GM18498 (cell line): Measurements from ENCODE around the gene IDE.
"Not testable (repeated sequence)": the region's sequence is repeated elsewhere in the genome, so short reads cannot be mapped to it uniquely, and the experiment has no call there.

Experiments used
- ATAC-seq: cut with Tn5 transposase; IDR thresholded peaks from one replicate; pipeline ENCODE4 v1.9.1; 2021; ENCODE audit warnings: mild to moderate bottlenecking, moderate library complexity; ENCODE audit not compliant: unreplicated experiment

IDE gene

DNA sequence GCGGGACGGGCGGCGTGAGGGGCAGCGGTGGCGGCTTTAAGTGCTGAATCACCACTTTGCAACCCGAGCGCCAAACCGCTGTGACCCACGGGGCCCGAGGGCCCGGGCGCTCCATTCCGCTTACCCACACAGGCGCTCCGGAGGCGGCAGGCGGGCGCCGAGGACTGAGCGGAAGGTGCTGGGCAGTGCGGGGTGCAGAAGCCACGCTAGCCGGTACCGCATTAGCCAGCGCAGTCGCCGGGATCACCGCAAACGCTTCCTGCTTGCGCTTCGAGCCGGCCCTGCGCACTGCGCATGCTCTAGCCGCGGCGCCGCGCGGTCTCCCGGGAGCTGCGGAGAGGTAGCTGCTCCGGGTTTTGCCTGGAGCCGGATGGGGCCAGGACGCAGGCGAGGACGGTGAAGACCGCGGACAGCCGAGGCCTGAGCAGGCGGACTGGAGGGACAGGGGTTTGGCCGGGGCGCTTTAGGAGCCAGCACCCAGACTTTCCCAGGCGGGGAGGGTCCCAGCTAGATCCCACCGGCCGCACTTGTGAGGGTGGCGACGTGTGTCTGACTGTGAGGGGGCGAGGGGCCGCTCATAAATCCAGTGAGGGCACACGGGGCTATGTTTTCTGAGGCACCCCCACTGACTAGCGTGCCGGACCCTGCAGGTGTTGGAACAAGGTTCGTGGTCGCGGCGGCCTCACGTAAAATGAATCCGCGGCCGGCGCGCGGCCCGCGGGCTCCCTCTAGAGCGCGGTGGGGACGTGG is at the start of gene IDE:
IDE (minus strand) TSS at position 296 of the 750 bp plus-strand sequence; CDS start at position 222, 74 bp downstream.
- peak; percentile 73 for ATAC-seq

DNA sequence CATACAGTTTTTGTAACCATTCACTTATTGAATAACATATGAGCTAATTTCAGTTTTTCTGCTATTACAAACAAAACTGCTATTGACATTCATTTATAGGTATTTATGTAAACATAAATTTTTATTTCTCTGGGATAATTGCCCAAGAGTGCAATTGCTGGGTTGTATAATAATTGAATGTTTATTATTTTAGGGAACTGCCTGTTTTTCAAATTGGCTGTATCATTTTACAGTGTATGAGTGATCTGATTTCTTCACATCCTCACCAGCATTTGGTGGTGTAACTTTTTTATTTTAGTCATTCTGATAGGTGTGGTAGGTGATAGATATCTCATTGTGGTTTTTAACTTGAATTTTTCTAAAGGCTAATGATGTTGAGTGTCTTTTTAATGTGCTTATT is 45.5 kb upstream of the IDE start:
- no peak for ATAC-seq

DNA sequence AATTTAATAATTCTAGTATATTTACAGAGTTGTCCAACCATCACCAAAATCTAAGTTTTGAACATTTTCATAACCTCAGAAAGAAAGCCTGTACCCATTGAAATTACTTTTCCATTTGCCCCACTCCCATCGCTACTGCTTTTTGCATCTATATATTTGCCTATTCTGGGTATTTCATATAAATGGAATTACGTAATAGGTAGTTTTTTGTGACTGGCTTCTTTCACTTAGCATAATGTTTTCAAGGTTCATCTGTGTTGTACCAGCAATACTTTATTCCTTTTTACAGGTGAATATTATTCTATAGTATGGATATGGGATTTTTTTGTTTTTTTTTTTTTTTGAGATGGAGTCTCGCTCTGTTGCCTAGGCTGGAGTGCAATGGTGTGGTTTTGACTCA is 41.6 kb upstream of the IDE start:
- ATAC-seq: no peak

DNA sequence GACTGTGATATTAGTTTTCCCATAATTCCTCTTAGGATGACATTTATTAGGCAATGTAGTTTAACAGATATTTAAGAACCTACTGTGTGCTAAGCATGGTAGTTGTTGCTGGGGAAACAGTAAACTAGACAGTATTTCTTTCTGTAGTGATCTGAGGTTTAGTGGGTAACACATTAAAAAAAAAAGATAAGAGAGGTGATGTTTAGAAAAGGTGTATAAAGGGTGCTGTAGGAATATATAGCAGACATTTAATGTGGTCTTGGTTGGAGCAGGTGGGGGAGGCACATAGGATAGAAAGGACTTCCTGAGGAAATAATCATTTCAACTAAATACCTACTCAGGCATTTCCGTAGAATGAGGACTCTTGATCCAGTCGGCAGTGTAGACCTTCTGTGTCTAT is 30.9 kb upstream of the IDE start:
- no peak for ATAC-seq

DNA sequence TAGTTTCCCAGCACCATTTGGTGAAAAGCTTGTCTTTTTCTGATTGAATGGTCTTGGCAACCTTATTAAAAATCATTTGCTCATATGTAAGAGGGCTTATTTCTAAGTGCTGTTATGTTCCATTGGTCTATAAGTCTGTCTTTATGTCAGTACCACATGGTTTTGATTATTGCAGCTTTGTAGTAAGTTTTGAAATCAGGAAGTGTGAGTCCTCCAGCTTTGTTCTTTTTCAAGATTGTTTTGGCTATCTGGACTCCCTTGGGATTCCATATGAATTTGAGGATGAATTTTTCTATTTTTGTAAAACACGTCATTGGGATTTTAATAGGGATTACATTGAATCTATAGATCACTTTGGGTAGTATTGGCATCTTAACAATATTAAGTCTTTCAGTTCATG is 24.4 kb upstream of the IDE start:
- no peak for ATAC-seq

DNA sequence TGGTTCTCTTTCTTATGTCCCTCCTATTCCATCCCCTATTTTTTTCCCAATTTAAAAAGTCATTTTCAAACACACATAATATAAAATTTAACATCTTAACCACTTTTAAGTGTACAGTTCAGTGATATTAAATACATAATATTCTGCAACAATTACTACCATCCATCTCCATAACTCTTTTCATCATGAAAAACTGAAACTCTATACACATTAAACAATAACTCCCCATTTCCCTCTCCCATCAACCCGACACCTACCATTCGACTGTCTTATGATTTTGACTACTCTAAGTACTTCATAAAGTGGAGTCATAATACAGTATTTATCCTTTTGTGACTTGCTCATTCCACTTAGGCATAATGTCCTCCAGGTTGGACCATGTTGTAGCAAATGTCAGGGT is 21.6 kb upstream of the IDE start:
- ATAC-seq: no peak

DNA sequence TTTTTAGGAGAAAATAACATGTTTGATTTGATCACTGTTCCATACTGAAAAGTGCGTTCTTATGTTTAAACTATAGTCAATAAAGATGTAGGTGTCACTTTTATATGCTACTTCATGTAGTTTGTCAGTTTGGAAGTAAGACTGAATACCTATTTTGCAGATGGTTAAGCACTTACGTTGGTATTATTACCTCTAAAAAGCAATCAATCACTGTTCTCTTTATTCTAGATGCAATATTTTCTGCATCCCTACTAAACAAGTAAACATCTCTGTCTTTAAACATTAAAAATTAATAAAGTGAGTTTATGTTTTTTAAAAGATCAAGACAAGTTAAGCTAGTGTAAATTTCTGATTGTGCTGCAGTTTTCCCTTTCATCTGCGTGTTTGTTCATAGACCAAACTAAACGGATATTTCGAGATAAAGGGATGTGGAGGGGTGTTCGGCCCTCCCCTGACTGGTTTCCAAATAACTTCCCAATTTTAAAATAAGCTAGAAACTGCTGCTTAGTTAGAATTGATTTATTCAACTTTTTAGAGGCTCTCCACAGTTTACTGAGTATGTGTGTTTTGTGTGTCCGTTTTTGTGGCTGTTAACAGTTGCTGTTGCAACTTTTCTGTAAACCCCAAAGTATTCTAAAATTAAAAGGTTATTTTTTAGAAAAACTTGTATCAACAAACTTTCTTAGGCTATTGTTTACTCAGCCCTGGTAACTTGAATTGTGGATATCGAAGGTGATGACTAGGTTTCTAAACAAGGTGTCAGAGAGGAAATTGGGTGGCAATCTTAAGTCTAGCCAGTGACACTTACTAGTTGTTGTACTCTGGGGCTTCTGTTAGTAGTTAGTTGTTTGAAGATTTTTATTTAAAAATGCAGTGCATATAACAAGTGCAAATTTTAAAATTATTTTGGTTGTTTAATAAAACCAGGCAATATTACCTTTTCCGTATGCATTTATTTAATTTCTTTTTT is 20.0 kb upstream of the IDE start:
- no peak for ATAC-seq

DNA sequence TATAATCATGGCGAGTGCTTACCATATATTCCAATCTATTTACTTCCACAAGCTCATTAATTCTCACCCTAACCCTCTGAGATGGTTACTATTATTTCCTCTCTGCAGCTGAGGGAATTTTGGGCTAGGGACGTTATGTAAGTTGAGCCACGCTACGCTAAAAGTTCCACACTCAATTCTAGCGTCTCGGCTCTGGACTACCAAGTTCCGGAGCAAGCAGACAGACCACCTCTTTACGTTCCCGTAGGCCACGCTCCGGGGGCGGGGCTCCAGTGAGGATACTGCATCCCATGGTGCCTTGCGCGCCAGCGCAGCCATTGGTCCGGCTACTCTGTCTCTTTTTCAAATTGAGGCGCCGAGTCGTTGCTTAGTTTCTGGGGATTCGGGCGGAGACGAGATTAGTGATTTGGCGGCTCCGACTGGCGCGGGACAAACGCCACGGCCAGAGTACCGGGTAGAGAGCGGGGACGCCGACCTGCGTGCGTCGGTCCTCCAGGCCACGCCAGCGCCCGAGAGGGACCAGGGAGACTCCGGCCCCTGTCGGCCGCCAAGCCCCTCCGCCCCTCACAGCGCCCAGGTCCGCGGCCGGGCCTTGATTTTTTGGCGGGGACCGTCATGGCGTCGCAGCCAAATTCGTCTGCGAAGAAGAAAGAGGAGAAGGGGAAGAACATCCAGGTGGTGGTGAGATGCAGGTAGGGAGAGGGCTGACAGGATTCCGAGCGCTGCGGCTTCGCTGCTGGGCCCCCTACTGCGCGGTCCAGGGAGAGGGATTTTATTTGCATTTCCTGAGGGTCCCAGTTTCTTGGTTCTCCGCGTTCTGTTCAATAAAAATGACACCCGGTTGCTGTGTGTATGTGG is 19.1 kb upstream of the IDE start, which contains the start of gene KIF11:
KIF11 (plus strand) TSS at position 370 of the 858 bp plus-strand sequence; CDS start at position 616, 246 bp downstream.
- peak; percentile 82 for ATAC-seq

DNA sequence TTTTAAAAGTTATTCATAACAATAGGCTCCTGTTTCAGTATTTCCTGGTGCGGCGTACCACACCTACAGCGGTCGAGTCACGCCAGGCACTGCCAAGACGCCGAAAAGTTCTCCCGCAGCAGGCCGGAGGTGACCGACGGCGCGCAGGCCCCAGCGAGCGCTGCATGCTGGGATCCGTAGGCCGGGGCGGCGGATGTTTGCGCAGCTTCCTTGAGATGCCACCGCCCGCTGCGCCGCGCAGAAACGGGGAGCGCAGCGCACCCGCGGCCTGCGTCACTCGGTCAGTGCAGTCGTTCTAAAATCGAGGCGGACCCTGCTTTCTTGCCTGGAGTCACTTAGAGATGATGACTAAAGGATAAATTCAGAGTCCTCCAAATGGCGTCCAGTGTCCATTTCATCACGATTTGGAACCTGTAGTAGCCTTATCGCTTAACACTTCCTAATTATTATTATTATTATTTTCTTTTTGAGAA is 17.7 kb upstream of the IDE start:
- peak; percentile 75 for ATAC-seq

DNA sequence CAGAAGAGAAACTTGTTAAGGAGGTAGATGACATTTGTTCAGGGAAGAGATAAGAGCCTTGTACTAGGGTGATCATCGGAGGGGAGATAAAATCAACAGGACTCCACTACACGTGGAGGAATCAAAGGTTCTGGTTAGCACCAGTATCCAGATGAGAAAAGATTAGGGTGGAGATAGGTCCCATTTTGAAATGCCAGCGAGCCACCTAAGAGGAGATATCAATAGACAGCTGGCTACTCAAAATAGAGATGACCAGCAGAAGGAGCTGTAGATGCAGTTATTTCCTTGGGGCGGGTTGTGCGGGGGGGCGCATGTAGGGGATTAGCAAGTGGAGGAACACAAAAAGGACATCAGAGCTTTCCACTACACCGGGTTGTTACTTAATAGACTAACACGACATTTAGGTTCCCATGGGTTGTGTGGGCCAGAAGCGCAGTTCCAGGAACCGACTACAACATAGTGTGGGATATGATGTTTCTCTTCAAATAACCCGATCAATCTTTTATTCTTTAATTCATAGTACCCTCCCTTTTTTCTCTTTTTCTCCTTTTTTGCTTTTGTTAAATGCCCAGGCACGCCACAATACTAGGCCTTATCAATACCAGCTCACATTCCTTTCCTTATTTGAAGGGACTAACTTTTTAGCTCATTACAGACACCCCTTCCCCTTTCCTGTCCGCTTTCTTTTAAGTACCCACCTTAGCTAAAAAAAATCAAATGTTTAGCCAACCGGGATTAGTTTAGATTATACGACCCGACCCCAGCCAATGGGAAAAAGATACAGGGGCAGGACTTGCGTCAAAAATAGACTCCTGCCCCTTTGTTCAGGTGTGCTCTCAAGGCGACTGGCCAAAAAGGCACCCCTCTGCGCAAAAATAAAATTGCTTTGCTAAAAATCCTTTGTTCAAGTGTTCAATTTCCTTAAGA is 17.0 kb upstream of the IDE start:
- ATAC-seq: peak; percentile 1

DNA sequence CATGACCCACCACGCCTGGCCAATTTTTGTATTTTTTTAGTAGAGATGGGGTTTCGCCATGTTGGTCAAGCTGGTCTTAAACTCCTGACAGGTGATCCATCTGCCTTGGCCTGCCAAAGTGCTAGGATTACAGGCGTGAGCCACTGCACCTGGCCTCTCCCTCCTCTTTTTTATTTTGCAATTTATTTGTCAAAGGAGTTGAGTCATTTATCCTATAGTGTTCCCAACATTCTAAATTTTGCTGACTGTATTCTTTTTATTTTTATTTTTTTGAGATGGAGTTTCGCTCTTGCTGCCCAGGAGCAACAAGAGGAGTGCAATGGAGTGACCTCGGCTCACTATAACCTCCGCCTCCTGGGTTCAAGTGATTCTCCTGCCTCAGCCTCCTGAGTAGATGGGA is 8.5 kb upstream of the IDE start:
- not testable (repeated sequence) for ATAC-seq

DNA sequence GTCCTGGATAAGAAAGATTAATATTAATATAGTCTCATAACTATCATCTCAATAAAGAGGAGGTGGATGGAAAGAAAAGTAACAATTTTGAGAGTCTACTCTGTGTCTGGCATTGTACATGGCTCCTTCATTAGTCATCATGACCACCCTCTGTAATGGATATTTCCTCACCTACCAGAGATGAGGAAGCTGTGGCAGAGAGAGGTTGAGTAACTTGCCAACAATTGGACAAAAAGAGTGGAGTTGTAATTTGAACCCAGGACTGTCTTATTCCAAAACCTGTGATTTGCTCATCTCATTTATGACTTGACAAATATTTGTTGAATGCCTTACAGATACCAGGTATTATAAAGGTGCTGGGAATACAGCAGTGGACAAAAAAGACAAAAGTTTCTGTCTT is 2.1 kb upstream of the IDE start:
- no peak for ATAC-seq

DNA sequence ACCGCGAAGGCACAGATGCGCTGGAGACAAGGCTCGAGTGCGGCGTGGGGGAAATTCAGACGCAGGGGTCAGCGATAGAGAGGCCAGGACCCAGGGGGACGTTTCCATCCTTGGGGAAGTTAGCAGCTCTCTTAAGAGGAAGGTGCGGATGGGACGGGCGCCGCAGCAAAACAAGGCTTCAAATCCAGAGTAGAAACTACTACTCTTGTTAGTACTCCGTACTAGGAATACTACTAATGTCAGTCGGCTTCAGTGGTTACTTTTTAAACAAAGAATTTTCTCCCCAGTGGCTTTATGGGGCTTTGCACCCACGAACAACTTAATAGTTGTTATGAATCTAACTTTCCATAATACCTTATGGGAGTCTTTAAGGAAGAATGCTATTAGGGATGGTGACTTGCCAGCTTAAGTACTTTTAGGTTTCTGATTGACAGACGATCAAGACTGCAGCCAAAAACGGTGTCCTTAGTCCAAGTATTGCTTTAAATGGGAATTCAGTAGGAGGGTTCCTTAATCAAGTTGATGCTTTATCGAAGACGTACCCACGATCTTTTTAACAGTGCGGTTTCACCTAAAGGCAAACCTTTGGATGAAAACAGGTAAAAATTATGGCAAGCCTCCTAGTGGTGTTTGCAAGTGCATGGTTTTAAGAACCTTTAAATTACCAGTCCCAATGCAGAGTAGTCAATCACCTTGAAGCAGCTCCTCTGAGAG is 812 bp upstream of the IDE start:
- ATAC-seq: no peak

DNA sequence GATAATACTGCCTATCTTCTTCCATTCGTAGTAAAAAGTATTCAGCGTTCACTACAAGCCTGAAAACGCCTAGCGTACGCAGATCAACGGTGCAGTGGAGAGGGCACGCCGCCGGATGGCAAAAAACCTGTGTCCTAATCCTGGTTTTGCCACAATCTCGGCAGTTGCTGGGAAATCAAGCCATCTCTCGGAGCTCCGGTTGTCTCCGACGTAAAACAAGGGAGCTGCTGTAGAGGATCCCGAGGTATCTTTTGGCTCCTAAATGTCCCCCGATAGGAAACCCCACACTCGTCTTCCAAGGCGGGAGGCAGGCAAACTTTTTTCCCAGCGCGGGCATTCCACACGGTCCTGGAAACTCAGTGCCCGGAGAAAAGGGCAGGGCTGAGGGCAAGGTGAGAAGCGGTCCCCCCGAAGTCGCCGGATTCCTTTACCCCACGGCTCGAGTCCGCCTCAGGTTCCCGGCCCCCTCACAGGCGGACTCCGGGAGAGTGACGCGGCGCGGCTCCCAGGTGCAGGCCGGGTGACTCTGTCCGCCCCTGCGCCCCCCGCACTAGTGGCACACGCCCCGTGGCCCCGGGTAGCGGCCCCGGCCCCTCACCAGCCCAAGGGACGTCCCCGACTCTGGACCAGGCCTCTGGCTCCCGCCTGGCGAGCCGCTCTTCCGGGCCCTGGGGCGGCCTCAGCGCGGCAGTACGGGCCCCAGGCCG is 649 bp downstream of the IDE start:
- ATAC-seq: peak; percentile 40

DNA sequence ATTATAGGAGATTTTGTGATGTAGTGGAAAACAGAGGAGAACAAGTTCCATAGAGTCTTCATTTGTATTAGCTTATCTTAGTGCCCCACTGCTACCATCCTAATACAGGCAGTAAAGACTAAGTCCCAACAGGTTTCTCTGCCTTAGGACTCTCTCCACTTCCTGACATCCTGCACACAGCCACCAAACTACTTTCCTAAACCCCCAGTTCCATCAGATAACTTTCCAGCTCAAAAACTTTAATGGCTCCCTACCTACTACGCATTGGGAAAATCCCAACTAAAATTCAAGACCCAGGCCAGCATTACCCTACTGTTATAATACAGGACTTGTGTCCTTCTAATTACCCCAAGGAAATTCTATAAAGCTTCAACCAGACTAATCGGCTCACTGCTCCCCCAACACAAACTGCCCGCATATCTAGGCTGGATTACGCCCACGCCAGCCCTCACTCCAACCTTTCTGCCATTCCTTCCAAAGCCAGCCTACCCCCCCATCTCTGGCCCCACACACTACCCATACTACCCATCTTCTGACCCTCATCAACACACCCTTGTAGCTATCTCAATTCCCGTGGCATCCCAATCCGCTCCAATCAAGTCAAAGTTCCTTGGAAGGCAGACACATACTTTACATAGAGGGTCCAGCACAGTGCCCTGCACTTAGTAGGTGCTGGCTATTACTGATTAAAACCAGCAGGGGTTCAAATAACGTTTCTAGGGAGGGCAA is 1.4 kb downstream of the IDE start:
- ATAC-seq: no peak

DNA sequence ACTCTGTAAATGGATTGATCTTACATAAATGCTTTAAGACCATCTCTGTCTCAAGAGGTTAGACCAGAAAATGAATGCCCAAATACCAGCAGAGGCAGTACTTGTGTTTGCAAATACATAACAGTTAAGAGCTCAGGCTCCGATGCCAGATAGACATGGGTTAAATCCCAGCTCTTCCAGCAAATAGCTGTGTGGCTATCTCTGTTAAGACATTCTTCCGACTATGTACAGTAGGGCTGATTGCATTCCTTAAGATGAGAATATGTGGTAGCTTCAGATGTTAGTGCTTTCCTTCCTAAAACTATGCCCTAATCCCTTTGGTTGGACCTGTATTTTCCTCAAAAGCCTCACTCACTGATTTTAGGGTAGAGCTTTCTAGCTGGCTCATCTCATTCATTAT is 2.2 kb downstream of the IDE start:
- no peak for ATAC-seq

DNA sequence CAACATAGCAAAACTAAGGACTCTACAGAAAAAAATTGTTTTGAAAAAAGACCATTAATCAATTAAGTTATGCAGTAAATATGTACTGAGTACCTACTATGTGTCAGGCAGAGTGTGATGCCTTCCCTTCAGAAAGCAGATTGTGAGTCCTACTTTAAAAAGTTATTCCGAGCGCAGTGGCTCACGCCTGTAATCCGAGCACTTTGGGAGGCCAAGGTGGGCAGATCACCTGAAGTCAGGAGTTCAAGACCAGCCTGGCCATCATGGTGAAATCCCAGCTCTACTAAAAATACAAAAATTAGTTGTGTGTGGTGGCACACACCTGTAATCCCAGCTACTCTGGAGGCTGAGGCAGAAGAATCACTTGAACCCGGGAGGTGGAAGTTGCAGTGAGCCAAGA is 4.2 kb downstream of the IDE start:
- ATAC-seq: not testable (repeated sequence)

DNA sequence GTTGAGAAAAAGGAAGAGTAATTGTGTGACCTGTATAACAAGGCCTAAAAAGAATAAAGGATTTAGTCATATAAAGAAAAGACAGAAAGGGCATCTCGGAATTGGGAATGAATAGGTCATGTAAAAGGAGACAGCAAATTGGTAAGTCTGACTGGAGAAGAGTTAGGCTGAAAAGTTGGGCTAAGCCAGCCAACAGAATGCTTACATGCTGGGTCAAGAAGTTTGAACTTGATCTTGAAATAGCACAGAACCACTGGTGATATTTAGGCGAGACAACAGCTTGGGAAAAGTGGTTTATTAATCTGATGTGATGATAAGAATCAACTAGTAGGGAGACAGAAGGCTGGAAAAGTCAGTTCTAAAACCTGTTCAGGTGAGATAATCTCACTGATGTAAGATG is 4.8 kb downstream of the IDE start:
- no peak for ATAC-seq
